Mucosa of descending colon (tissue), 3 donors: ENCODE results near the gene OR6N1. TPM values are rescaled to one million over a fixed set of nuclear protein-coding genes. Genes with fewer than 3 reads are reported as not detected.

Experiments used
- ATAC-seq: fragments of 200-7000 bp; cut with Tn5 transposase; one replicate; pipeline ENCODE4 v1.9.1; 2020; ENCODE audit warnings: mild to moderate bottlenecking, moderate library complexity
- DNase-seq, 3 donors: peaks; one replicate each; pipeline ENCODE4 v3.0.0-alpha.2; 2020
- H3K36me3 ChIP-seq: fragments of 200-600 bp; one replicate; pipeline ENCODE4 v1.8.0; 2021; ENCODE audit warnings: low read depth, mild to moderate bottlenecking
- H3K4me1 ChIP-seq: fragments of 200-600 bp; one replicate; pipeline ENCODE4 v1.8.0; 2021; ENCODE audit warnings: low read depth, mild to moderate bottlenecking
- H3K4me3 ChIP-seq: fragments of 200-600 bp; one replicate; pipeline ENCODE4 v1.8.0; 2021; ENCODE audit warnings: mild to moderate bottlenecking
- H3K9me3 ChIP-seq: fragments of 200-600 bp; one replicate; pipeline ENCODE4 v1.8.0; 2021; ENCODE audit warnings: mild to moderate bottlenecking
- CTCF ChIP-seq: fragments of 200-600 bp; IDR thresholded peaks from one replicate; pipeline ENCODE4 v1.8.0; 2022; ENCODE audit warnings: antibody characterized with exemption, mild to moderate bottlenecking
- intact Hi-C, 2 donors: fragments of 100-400 bp; cut with DNase I in 1 of 2; cut with micrococcal nuclease in 1 of 2; formaldehyde crosslinking; loops; one replicate each; pipeline versions ENCODE4 v1.11.0 to v1.11.1; 2022; cut with DNase I, micrococcal nuclease
- total RNA-seq, 3 donors: library from RNA; stranded (reverse); fragmentation: NEBNext Ultra II Directional in 2 of 3; extraction: Animal tissue kit (Norgen Biotek cat#: 25700) in 2 of 3; gene quantifications; one replicate each; pipeline versions ENCODE4 v1.2.1 to v1.2.4, GENCODE V29; 2021 to 2023
- donor health status: DM: no; HTN: no; CAD: no; lungs with moderate emphysema.
- donor health status: DM: no; HTN: no; CAD: no.
- donor health status: DM: no; HTN: yes; CAD: no.

Gene OR6N1
- total RNA-seq, 3 donors from 2014 or later, result not detected

- ATAC-seq (no peak), DNase-seq (no peak)
- TF ChIP-seq CTCF, result no peak
- Histone ChIP-seq H3K9me3 (no peaks in the 10 kb centered on the region), H3K36me3 (no peaks in the 10 kb centered on the region), H3K4me1 (no peaks in the 10 kb centered on the region), H3K4me3 (no peak overlapping the region)
- intact Hi-C loops, result no loop called here
These were observed 37.3 kb upstream of the OR6N1 start for GRCh38 chr1:158809256-158809655.

DNA sequence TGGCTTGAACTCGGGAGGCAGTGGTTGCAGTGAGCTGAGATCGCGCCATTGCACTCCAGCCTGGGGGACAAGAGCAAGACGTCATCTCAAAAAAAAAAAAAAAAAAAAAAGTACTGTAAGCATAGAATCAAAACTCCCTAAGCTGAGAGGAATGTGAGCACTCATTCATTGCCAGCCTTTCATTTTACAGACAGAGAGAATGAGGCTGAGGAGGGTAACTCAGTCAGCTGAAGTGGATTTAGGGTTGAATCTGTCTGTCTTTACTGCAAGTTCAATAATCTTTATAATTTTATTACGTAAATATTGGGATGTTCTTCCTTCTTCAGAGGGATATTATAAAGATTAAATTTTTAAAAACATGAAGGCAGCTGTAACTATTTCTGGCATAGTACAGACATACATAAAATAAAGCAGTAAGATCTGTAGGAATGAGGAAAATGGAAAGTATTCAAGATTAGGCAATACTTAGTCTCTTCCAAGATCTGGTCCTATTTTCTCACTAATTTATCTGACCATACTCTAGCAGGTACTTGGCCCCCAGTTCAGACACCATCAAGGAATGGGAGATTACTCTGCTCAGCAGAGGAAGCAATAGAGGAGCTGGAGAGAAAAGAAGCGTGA lies 35.0 kb upstream of the OR6N1 start:
- no peak for TF ChIP-seq CTCF
- H3K9me3 ChIP-seq, result no peaks in the 10 kb centered on the region
- H3K36me3 ChIP-seq, result no peaks in the 10 kb centered on the region
- DNase-seq (no peak), ATAC-seq (no peak)
- intact Hi-C loops, result no loop called here
- no peak overlapping the region for H3K4me3 ChIP-seq
- no peaks in the 10 kb centered on the region for H3K4me1 ChIP-seq

GRCh38 chr1:158803678-158804077 lies 31.7 kb upstream of the OR6N1 start:
- Histone ChIP-seq H3K9me3 (no peaks in the 10 kb centered on the region), H3K4me3 (no peak overlapping the region), H3K36me3 (no peaks in the 10 kb centered on the region), H3K4me1 (no peaks in the 10 kb centered on the region)
- TF ChIP-seq CTCF, result no peak
- intact Hi-C loops, result no loop called here
- ATAC-seq, result no peak
- DNase-seq, result no peak

GRCh38 chr1:158801396-158801795 lies 29.4 kb upstream of the OR6N1 start:
- ATAC-seq, result no peak
- intact Hi-C loops, result no loop called here
- no peak overlapping the region for H3K4me3 ChIP-seq
- H3K36me3 ChIP-seq, result no peaks in the 10 kb centered on the region
- no peak for TF ChIP-seq CTCF
- no peaks in the 10 kb centered on the region for H3K9me3 ChIP-seq
- no peak for DNase-seq
- no peaks in the 10 kb centered on the region for H3K4me1 ChIP-seq

GRCh38 chr1:158800526-158800925 lies 28.5 kb upstream of the OR6N1 start:
- intact Hi-C loops, result no loop called here
- no peaks in the 10 kb centered on the region for H3K36me3 ChIP-seq
- no peaks in the 10 kb centered on the region for H3K9me3 ChIP-seq
- no peak for DNase-seq
- ATAC-seq, result no peak
- no peak for TF ChIP-seq CTCF
- no peaks in the 10 kb centered on the region for H3K4me1 ChIP-seq
- no peak overlapping the region for H3K4me3 ChIP-seq

DNA sequence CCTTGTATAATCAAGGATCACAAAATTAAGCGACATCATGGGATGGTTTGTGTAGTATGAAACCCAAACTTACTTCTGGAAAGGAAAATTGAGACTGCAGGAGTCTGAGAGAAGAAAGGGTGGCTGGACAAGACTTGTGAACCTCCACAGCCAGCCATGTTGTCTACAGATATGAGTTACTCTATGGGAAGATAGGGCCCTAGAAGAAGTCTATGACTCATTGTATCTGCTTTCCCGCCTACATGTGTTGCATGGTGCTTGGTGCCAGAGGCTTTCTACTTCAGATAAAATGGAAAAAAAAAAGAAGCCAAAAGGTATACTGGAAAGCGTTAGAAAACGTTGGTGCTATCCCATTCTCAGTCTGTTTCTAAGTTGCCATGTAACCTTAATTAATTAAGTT lies 27.7 kb upstream of the OR6N1 start:
- H3K4me3 ChIP-seq, result no peak overlapping the region

More for the DNA sequence above, 27.7 kb upstream of the OR6N1 start:
- H3K36me3 ChIP-seq, result no peaks in the 10 kb centered on the region
- no peaks in the 10 kb centered on the region for H3K4me1 ChIP-seq
- no peaks in the 10 kb centered on the region for H3K9me3 ChIP-seq
- ATAC-seq (no peak), DNase-seq (no peak)
- intact Hi-C loops, result no loop called here
- no peak for TF ChIP-seq CTCF
